Keratinocyte (primary cell): ENCODE data around the gene C10orf90. TPM values are rescaled to one million over a fixed set of nuclear protein-coding genes. Genes with fewer than 3 reads are reported as not detected.

Experiments used
- DNase-seq: peaks from one replicate; pipeline ENCODE4 v3.0.0-alpha.2; 2011; ENCODE audit warnings: low read depth, missing footprints, low spot score
- FAIRE-seq: peaks from 2 replicates; lab custom pipeline; 2011; peaks lifted over from hg19 to GRCh38; lab: Jason Lieb, UNC
- H2AFZ ChIP-seq: 2 replicates; pipeline ENCODE4 v1.6.0; 2012; ENCODE audit warnings: low read length, control low read depth, inconsistent platforms; ENCODE audit not compliant: control insufficient read depth
- H3K27ac ChIP-seq: 2 replicates; pipeline ENCODE4 v1.5.1; 2011; ENCODE audit warnings: low read length; ENCODE audit not compliant: control insufficient read depth, insufficient read depth
- H3K27me3 ChIP-seq: 3 replicates; pipeline ENCODE4 v1.6.0; 2011; ENCODE audit warnings: low read length; ENCODE audit not compliant: control insufficient read depth, insufficient read depth; ENCODE audit errors: extremely low read depth
- H3K36me3 ChIP-seq, 2 experiments: 2 replicates in 1 of 2; 3 replicates in 1 of 2; pipeline ENCODE4 v1.5.1; 2011; ENCODE audit warnings: low read length in 2 of 2, mild to moderate bottlenecking in 1 of 2; ENCODE audit not compliant: control insufficient read depth in 2 of 2, insufficient read depth in 2 of 2; ENCODE audit errors: extremely low read depth in 1 of 2
- H3K4me1 ChIP-seq: 3 replicates; pipeline ENCODE4 v1.5.1; 2011; ENCODE audit warnings: low read length; ENCODE audit not compliant: control insufficient read depth, insufficient read depth; ENCODE audit errors: extremely low read depth
- H3K4me2 ChIP-seq: 3 replicates; pipeline ENCODE4 v1.6.0; 2011; ENCODE audit warnings: low read depth, low read length; ENCODE audit not compliant: control insufficient read depth, insufficient read depth; ENCODE audit errors: extremely low read depth
- H3K4me3 ChIP-seq, 3 experiments: fragments of 200-600 bp in 1 of 3; sonication (generic) in 1 of 3; 2 replicates in 2 of 3; 3 replicates in 1 of 3; pipeline ENCODE4 v1.5.1; 2011 to 2016; ENCODE audit warnings: low read length in 3 of 3, mild to moderate bottlenecking in 3 of 3, control low read depth in 2 of 3, inconsistent platforms in 1 of 3, low read depth in 1 of 3, mixed read lengths in 1 of 3, mixed run types in 1 of 3, moderate library complexity in 1 of 3; ENCODE audit not compliant: control insufficient read depth in 2 of 3, insufficient read depth in 2 of 3; ENCODE audit errors: extremely low read depth in 1 of 3
- H3K79me2 ChIP-seq: 2 replicates; pipeline ENCODE4 v1.6.0; 2012; ENCODE audit warnings: low read length; ENCODE audit not compliant: control insufficient read depth, insufficient read depth
- H3K9ac ChIP-seq: 3 replicates; pipeline ENCODE4 v1.6.0; 2011; ENCODE audit warnings: low read length; ENCODE audit not compliant: control insufficient read depth, insufficient read depth; ENCODE audit errors: extremely low read depth
- H3K9me1 ChIP-seq: 3 replicates; pipeline ENCODE4 v1.6.0; 2011; ENCODE audit warnings: low read length; ENCODE audit not compliant: control insufficient read depth, insufficient read depth; ENCODE audit errors: extremely low read depth
- H3K9me3 ChIP-seq: 2 replicates; pipeline ENCODE4 v1.5.1; 2012; ENCODE audit warnings: low read depth, low read length; ENCODE audit not compliant: control insufficient read depth
- H4K20me1 ChIP-seq: 3 replicates; pipeline ENCODE4 v1.6.0; 2011; ENCODE audit warnings: low read length; ENCODE audit not compliant: control insufficient read depth, insufficient read depth; ENCODE audit errors: extremely low read depth
- EZH2 ChIP-seq: IDR thresholded peaks from one replicate; pipeline ENCODE4 v1.6.1; 2012; ENCODE audit warnings: inconsistent platforms, mild to moderate bottlenecking, low read length, moderate library complexity
- dilution Hi-C: fragments of 300-500 bp; cut with MboI; formaldehyde crosslinking; loops from one replicate; pipeline ENCODE4 v1.7.0; 2020; ENCODE audit warnings: low sequenced_read_pairs; ENCODE audit not compliant: extremely low pct_ligation_motif_present
- polyA plus RNA-seq, 5 experiments: library from polyadenylated mRNA; depleted of rRNA in 3 of 5; stranded (reverse) in 3 of 5; stranded (forward) in 1 of 5; unstranded in 1 of 5; fragments of >200 nt; gene quantifications; 1 replicate in 1 of 5; 2 replicates in 3 of 5; 3 replicates in 1 of 5; pipeline versions ENCODE4 v1.2.1 to v1.2.3, GENCODE V29; 2011 to 2012; ENCODE audit warnings: missing spikeins in 2 of 5, low read depth in 1 of 5, low replicate concordance in 1 of 5
- TF ChIP-seq, protein P1 (sequence below), 3 experiments: IDR thresholded peaks in 1 of 3; conservative IDR thresholded peaks in 1 of 3; optimal IDR thresholded peaks in 1 of 3; 2 replicates in 2 of 3; 3 replicates in 1 of 3; pipeline versions ENCODE3 to v1.5.1; 2011; ENCODE audit warnings: low read length in 3 of 3, mild to moderate bottlenecking in 3 of 3, moderate library complexity in 2 of 3, control low read depth in 1 of 3, inconsistent platforms in 1 of 3; ENCODE audit not compliant: insufficient read depth in 2 of 3; ENCODE audit errors: extremely low read depth in 1 of 3

The C10orf90 gene
- polyA plus RNA-seq, 1 donor (not counting 4 experiments of a cell fraction or from before 2014, with no cell fraction given), result not detected

DNA sequence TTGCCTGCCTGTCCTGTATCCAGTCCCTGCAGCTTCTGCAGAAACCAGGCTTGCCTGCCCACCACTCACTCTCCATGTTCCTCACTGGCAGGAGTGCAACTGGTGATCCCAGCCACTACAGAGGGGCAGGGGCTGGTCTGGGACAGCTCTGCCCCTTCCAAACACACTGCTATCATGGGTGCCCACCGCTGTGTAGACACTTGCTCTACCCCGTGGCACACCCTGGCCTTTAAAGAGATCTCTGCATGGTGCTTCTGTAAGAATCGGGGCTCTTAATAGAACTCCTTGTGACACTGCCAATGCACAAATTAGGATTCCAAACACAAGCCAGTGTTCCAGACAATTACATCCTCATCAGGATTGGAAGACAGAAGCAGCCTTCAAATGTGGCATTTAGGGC is 41.7 kb downstream of the C10orf90 start:
- TF ChIP-seq, protein P1, sequence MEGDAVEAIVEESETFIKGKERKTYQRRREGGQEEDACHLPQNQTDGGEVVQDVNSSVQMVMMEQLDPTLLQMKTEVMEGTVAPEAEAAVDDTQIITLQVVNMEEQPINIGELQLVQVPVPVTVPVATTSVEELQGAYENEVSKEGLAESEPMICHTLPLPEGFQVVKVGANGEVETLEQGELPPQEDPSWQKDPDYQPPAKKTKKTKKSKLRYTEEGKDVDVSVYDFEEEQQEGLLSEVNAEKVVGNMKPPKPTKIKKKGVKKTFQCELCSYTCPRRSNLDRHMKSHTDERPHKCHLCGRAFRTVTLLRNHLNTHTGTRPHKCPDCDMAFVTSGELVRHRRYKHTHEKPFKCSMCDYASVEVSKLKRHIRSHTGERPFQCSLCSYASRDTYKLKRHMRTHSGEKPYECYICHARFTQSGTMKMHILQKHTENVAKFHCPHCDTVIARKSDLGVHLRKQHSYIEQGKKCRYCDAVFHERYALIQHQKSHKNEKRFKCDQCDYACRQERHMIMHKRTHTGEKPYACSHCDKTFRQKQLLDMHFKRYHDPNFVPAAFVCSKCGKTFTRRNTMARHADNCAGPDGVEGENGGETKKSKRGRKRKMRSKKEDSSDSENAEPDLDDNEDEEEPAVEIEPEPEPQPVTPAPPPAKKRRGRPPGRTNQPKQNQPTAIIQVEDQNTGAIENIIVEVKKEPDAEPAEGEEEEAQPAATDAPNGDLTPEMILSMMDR (optimal IDR thresholded peaks at IDR 0.05 in 1 of 3, IDR thresholded peaks at IDR 0.05 in 1 of 3, conservative IDR thresholded peaks at IDR 0.05 in 1 of 3; ENCODE audit: extremely low read depth in 1 of 3, insufficient read depth in 2 of 3, low read length in 3 of 3), result no peak
- TF ChIP-seq EZH2, result no peak
- Histone ChIP-seq H3K4me2 (no peak overlapping the region), H3K9me1 (no peaks in the 10 kb centered on the region), H3K9ac (no peak overlapping the region), H3K27me3 (no peaks in the 10 kb centered on the region), H3K27ac (no peak overlapping the region), H3K4me1 (no peaks in the 10 kb centered on the region), H4K20me1 (no peaks in the 10 kb centered on the region), H3K9me3 (no peaks in the 10 kb centered on the region), H3K79me2 (no peaks in the 10 kb centered on the region), H2AFZ (no peak overlapping the region), H3K4me3 (no peak overlapping the region), H3K36me3 (no peaks in the 10 kb centered on the region)
- dilution Hi-C loops, result no loop called here
- DNase-seq, result no peak
- no peak for FAIRE-seq

DNA sequence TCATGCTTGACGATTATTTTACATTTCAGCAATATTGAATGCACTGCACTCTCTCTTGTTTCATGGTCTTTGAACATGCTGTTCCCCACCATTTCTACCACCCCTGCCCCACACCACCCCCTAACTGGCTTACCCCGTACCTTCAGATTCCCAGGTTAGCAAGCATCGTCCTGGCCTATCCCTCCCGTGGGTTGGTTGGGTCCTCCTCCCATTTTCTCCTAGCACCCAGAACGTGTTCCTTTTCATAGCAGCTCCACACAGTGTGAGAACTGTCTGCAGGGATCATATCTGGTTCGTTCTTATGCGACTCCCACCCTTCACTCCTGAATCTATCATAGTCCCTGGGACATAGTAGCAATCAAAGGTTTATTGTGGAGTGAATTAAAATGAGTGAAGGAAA is 48.6 kb downstream of the C10orf90 start:
- no peak overlapping the region for H3K27ac ChIP-seq
- H3K79me2 ChIP-seq, result no peaks in the 10 kb centered on the region
- H3K9ac ChIP-seq, result no peak overlapping the region
- no peaks in the 10 kb centered on the region for H3K9me3 ChIP-seq
- H3K4me3 ChIP-seq, result no peak overlapping the region
- FAIRE-seq (no peak), DNase-seq (no peak)
- H3K36me3 ChIP-seq, result no peaks in the 10 kb centered on the region
- dilution Hi-C loops, result no loop called here
- TF ChIP-seq EZH2, result no peak
- TF ChIP-seq, protein P1 (optimal IDR thresholded peaks at IDR 0.05 in 1 of 3, IDR thresholded peaks at IDR 0.05 in 1 of 3, conservative IDR thresholded peaks at IDR 0.05 in 1 of 3; ENCODE audit: extremely low read depth in 1 of 3, insufficient read depth in 2 of 3, low read length in 3 of 3), result no peak
- no peak overlapping the region for H2AFZ ChIP-seq
- H3K9me1 ChIP-seq, result no peaks in the 10 kb centered on the region
- H3K4me2 ChIP-seq, result no peak overlapping the region
- no peaks in the 10 kb centered on the region for H3K4me1 ChIP-seq
- no peaks in the 10 kb centered on the region for H3K27me3 ChIP-seq
- no peaks in the 10 kb centered on the region for H4K20me1 ChIP-seq
